Measurements from ENCODE around the gene CCDC54. TPM values are rescaled to one million over a fixed set of nuclear protein-coding genes. Genes with fewer than 3 reads are reported as not detected.

Gene CCDC54
- total and polyA plus RNA-seq, 2 of the 8 experiments (the other 6 are each of a cell fraction or from before 2014, with no cell fraction given), result not detected

- TF ChIP-seq BACH1 (IDR thresholded peaks at IDR 0.05; ENCODE audit: low read length), result no peak
Measured at GRCh38 chr3:107382631-107383030, 5.4 kb downstream of the CCDC54 start (continued).
